ENCODE data around the gene HEXB.

Gene HEXB

DNA sequence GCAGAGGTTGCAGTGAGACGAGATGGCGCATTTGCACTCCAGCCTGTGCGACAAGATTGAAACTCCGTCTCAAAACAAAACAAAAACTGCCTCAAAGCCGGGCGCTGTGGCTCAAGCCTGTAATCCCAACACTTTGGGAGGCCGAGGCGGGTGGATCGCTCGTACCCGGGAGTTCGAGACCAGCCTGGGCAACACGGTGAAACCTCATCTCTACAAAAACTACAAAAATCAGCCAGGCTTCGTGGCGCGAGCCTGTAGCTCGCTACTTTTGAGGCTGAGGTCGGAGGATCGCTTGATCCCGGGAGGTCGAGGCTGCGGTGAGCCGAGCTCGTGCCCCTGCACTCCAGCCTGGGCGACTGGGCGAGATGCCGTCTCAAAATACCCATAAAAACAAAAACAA, 80.9 kb downstream of the HEXB start:
- peaks cover 11% of the 10 kb centered on the region for H4K20me1 ChIP-seq (ENCODE audit: control insufficient read depth, insufficient read depth, low read depth, low read length)
- peaks cover 76% of the 10 kb centered on the region for H3K36me3 ChIP-seq (ENCODE audit: control insufficient read depth, low read length)
- peak overlapping the region; percentile 58 for H3K4me2 ChIP-seq (ENCODE audit: low read length)
- peaks cover 26% of the 10 kb centered on the region for H3K4me1 ChIP-seq (ENCODE audit: control insufficient read depth, low read length)
- H3K27ac ChIP-seq (ENCODE audit: low read depth, low read length), result no peak overlapping the region
- H3K79me2 ChIP-seq (ENCODE audit: control insufficient read depth, low read length), result peaks cover 61% of the 10 kb centered on the region
- H3K27me3 ChIP-seq (ENCODE audit: control insufficient read depth, low read length), result no peaks in the 10 kb centered on the region
- no peak for TF ChIP-seq EZH2phosphoT487 (IDR thresholded peaks at IDR 0.05; ENCODE audit: borderline replicate concordance, low read length)
- TF ChIP-seq, protein P1, sequence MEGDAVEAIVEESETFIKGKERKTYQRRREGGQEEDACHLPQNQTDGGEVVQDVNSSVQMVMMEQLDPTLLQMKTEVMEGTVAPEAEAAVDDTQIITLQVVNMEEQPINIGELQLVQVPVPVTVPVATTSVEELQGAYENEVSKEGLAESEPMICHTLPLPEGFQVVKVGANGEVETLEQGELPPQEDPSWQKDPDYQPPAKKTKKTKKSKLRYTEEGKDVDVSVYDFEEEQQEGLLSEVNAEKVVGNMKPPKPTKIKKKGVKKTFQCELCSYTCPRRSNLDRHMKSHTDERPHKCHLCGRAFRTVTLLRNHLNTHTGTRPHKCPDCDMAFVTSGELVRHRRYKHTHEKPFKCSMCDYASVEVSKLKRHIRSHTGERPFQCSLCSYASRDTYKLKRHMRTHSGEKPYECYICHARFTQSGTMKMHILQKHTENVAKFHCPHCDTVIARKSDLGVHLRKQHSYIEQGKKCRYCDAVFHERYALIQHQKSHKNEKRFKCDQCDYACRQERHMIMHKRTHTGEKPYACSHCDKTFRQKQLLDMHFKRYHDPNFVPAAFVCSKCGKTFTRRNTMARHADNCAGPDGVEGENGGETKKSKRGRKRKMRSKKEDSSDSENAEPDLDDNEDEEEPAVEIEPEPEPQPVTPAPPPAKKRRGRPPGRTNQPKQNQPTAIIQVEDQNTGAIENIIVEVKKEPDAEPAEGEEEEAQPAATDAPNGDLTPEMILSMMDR (IDR thresholded peaks at IDR 0.05; ENCODE audit: low read depth, low read length, poor library complexity, severe bottlenecking), result no peak
- H3K4me3 ChIP-seq (ENCODE audit: low read length), result peak overlapping the region; percentile 98
- no peaks in the 10 kb centered on the region for H3K9me2 ChIP-seq (replicated peaks; ENCODE audit: control insufficient read depth, low read length)
- no peaks in the 10 kb centered on the region for H3F3A ChIP-seq (ENCODE audit: control insufficient read depth, insufficient read depth)
- no peaks in the 10 kb centered on the region for H3K9me3 ChIP-seq (ENCODE audit: control insufficient read depth, insufficient read depth, low read length)

DNA sequence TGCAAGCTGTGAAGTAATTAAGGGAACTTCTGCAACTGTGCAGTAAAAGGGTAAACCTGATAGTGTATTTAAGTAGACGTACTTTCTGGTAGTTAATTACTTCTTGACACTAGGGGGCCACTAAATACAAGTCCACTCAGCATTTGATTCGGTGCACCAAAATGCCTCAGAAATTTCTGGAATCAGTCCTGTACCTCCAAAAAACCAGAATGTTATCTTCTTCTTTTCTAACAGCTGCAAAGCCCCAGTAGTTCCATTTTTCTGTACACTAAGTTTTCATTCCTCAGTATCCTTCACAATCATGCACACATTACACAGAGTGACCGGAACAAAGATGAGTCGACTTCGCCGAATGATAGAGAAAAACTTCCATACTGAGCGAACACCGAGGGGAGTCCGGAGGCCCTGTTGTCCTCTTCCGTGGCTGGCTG, 81.4 kb downstream of the HEXB start:
- peaks cover 11% of the 10 kb centered on the region for H4K20me1 ChIP-seq (ENCODE audit: control insufficient read depth, insufficient read depth, low read depth, low read length)
- no peaks in the 10 kb centered on the region for H3K9me3 ChIP-seq (ENCODE audit: control insufficient read depth, insufficient read depth, low read length)
- H3F3A ChIP-seq (ENCODE audit: control insufficient read depth, insufficient read depth), result no peaks in the 10 kb centered on the region
- TF ChIP-seq, protein P1 (IDR thresholded peaks at IDR 0.05; ENCODE audit: low read depth, low read length, poor library complexity, severe bottlenecking), result peak; percentile 65
- no peak for TF ChIP-seq EZH2phosphoT487 (IDR thresholded peaks at IDR 0.05; ENCODE audit: borderline replicate concordance, low read length)
- H3K36me3 ChIP-seq (ENCODE audit: control insufficient read depth, low read length), result peaks cover 74% of the 10 kb centered on the region
- peak overlapping the region; percentile 98 for H3K4me3 ChIP-seq (ENCODE audit: low read length)
- H3K4me1 ChIP-seq (ENCODE audit: control insufficient read depth, low read length), result peaks cover 26% of the 10 kb centered on the region
- no peaks in the 10 kb centered on the region for H3K9me2 ChIP-seq (replicated peaks; ENCODE audit: control insufficient read depth, low read length)
- H3K4me2 ChIP-seq (ENCODE audit: low read length), result peak overlapping the region; percentile 58
- H3K27me3 ChIP-seq (ENCODE audit: control insufficient read depth, low read length), result no peaks in the 10 kb centered on the region
- H3K27ac ChIP-seq (ENCODE audit: low read depth, low read length), result peak overlapping the region; percentile 53
- H3K79me2 ChIP-seq (ENCODE audit: control insufficient read depth, low read length), result peaks cover 61% of the 10 kb centered on the region

DNA sequence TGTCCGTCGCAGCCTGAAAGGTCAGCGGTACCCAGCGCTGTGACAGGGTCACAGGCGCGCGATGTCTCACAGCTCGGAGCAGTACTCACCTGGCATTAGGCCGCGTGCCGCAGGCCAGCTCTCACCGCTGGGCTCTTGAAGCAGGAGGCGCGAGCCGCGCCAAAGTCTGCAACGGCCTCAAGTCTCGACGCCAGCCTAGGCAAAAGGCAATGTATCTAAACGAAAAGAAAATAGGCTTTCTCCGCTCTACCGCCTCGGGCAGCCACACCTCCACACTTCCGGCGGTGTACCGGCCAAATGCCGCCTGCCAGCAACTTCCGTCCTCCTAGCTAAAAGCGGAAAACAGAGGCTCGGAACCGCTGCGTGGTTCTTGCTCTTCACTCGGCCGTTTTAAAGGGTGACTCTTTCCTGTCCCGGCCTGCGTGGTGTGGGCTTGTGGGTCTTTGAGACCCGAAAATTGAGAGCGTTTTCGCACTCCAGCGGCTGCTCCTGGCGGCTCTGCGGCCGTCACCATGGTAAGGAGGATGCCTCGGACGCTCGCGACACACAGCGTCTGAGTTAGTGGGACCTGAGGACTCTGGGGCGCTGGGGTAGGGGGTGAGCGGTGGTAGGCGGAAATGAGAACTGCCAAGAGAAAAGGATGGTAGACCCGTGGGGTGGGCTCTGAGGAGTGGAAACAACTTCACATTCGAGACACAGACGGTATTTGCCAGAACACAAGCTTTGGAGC, 82.0 kb downstream of the HEXB start, which contains the start of the genes GFM2 and NSA2:
Gene GFM2 (minus strand): TSS at position 269 of the 730 bp plus-strand sequence. CDS start 3,375 bp downstream, outside the sequence.
Gene NSA2 (plus strand): TSS at position 401 of the 730 bp plus-strand sequence. CDS start 112 bp downstream, at position 513.
- no peaks in the 10 kb centered on the region for H3K9me3 ChIP-seq (ENCODE audit: control insufficient read depth, insufficient read depth, low read length)
- H3K4me1 ChIP-seq (ENCODE audit: control insufficient read depth, low read length), result peaks cover 26% of the 10 kb centered on the region
- H4K20me1 ChIP-seq (ENCODE audit: control insufficient read depth, insufficient read depth, low read depth, low read length), result peaks cover 11% of the 10 kb centered on the region
- TF ChIP-seq EZH2phosphoT487 (IDR thresholded peaks at IDR 0.05; ENCODE audit: borderline replicate concordance, low read length), result no peak
- TF ChIP-seq, protein P1 (IDR thresholded peaks at IDR 0.05; ENCODE audit: low read depth, low read length, poor library complexity, severe bottlenecking), result no peak
- H3K79me2 ChIP-seq (ENCODE audit: control insufficient read depth, low read length), result peaks cover 61% of the 10 kb centered on the region
- H3K27me3 ChIP-seq (ENCODE audit: control insufficient read depth, low read length), result no peaks in the 10 kb centered on the region
- H3K9me2 ChIP-seq (replicated peaks; ENCODE audit: control insufficient read depth, low read length), result no peaks in the 10 kb centered on the region
- H3K4me2 ChIP-seq (ENCODE audit: low read length), result peak within 1 kb of the TSS; percentile 83
- H3K4me3 ChIP-seq (ENCODE audit: low read length), result peak within 1 kb of the TSS; percentile 98
- H3K27ac ChIP-seq (ENCODE audit: low read depth, low read length), result peak within 1 kb of the TSS; percentile 53
- no peaks in the 10 kb centered on the region for H3F3A ChIP-seq (ENCODE audit: control insufficient read depth, insufficient read depth)
- H3K36me3 ChIP-seq (ENCODE audit: control insufficient read depth, low read length), result peaks cover 68% of the 10 kb centered on the region

All from DOHH2 (cell line).